Measurements from ENCODE around the gene TENM4. TPM values are rescaled to one million over a fixed set of nuclear protein-coding genes. Genes with fewer than 3 reads are reported as not detected.
"Not testable (repeated sequence)": the region's sequence is repeated elsewhere in the genome, so short reads cannot be mapped to it uniquely, and the experiment has no call there.

Gene TENM4
- total and polyA plus RNA-seq, 4 donors, result 0.02 to 0.33 (median 0.14) TPM

GRCh38 chr11:79226126-79226525 lies 214.7 kb downstream of the TENM4 start:
- H3K36me3 ChIP-seq (ENCODE audit: control insufficient read depth in 4 of 4, insufficient read depth in 3 of 4, low read depth in 1 of 4, low read length in 3 of 4), result no peaks in the 10 kb centered on the region
- no peak for DNase-seq (ENCODE audit: low spot score)
- no peak overlapping the region for H3K4me3 ChIP-seq (ENCODE audit: low read depth in 1 of 3, low read length in 3 of 3)
- TF ChIP-seq EGR1 (IDR thresholded peaks at IDR 0.05; ENCODE audit: low read depth in 2 of 2), result no peak
- no peak for TF ChIP-seq HNF4A (conservative IDR thresholded peaks at IDR 0.05)
- TF ChIP-seq MAX (IDR thresholded peaks at IDR 0.05), result no peak
- no peak for TF ChIP-seq TAF1 (conservative IDR thresholded peaks at IDR 0.05)
- no peak for TF ChIP-seq NR2F2 (IDR thresholded peaks at IDR 0.05)
- no peak for TF ChIP-seq RXRA (IDR thresholded peaks at IDR 0.05)
- TF ChIP-seq JUND (IDR thresholded peaks at IDR 0.05), result no peak
- no peak for TF ChIP-seq FOXA1 (IDR thresholded peaks at IDR 0.05)
- TF ChIP-seq CTCF (IDR thresholded peaks at IDR 0.05; ENCODE audit: low read depth, low read length, missing input control), result no peak
- TF ChIP-seq ATF3 (IDR thresholded peaks at IDR 0.05), result no peak
- TF ChIP-seq REST (IDR thresholded peaks at IDR 0.05), result no peak
- TF ChIP-seq YY1 (IDR thresholded peaks at IDR 0.05), result no peak
- no peak for TF ChIP-seq ZBTB33 (IDR thresholded peaks at IDR 0.05)
- TF ChIP-seq GABPA (IDR thresholded peaks at IDR 0.05 in 1 of 2, conservative IDR thresholded peaks at IDR 0.05 in 1 of 2), result no peak
- no peak for TF ChIP-seq FOXA2 (IDR thresholded peaks at IDR 0.05)
- TF ChIP-seq HNF4G (IDR thresholded peaks at IDR 0.05), result no peak
- TF ChIP-seq RAD21 (IDR thresholded peaks at IDR 0.05), result no peak
- no peak for TF ChIP-seq SP1 (IDR thresholded peaks at IDR 0.05)
- H3K4me1 ChIP-seq (ENCODE audit: control insufficient read depth in 4 of 4, insufficient read depth in 4 of 4, low read length in 3 of 4), result no peaks in the 10 kb centered on the region
- no peak overlapping the region for H3K27ac ChIP-seq (ENCODE audit: low read depth in 1 of 2, low read length in 2 of 2)
- no peaks in the 10 kb centered on the region for H3K9me3 ChIP-seq (ENCODE audit: control insufficient read depth in 4 of 4, low read length in 3 of 4)
- 45% methylated on average over 4 of the region's 4 CpGs for WGBS
- H3K9ac ChIP-seq (ENCODE audit: low read depth in 1 of 2, low read length in 2 of 2), result no peak overlapping the region
- H3K27me3 ChIP-seq (ENCODE audit: control insufficient read depth in 4 of 4, insufficient read depth in 4 of 4, low read length in 3 of 4), result peaks cover 0 to 3% (median 0%) of the 10 kb centered on the region in 4 donors

GRCh38 chr11:79222163-79222562 lies 218.7 kb downstream of the TENM4 start:
- DNase-seq (ENCODE audit: low spot score); H3K27ac ChIP-seq (ENCODE audit: low read depth in 1 of 2, low read length in 2 of 2); H3K9ac ChIP-seq (ENCODE audit: low read depth in 1 of 2, low read length in 2 of 2); H3K4me3 ChIP-seq (ENCODE audit: low read depth in 1 of 3, low read length in 3 of 3); H3K27me3 ChIP-seq (ENCODE audit: control insufficient read depth in 4 of 4, insufficient read depth in 4 of 4, low read length in 3 of 4); H3K9me3 ChIP-seq (ENCODE audit: control insufficient read depth in 4 of 4, low read length in 3 of 4); H3K36me3 ChIP-seq (ENCODE audit: control insufficient read depth in 4 of 4, insufficient read depth in 3 of 4, low read depth in 1 of 4, low read length in 3 of 4); H3K4me1 ChIP-seq (ENCODE audit: control insufficient read depth in 4 of 4, insufficient read depth in 4 of 4, low read length in 3 of 4): not testable (repeated sequence)
- 84% methylated on average over 5 of the region's 5 CpGs for WGBS
